ENCODE results near the gene FAM221A.
"Not testable (repeated sequence)": the region's sequence is repeated elsewhere in the genome, so short reads cannot be mapped to it uniquely, and the experiment has no call there.

Gene FAM221A

DNA sequence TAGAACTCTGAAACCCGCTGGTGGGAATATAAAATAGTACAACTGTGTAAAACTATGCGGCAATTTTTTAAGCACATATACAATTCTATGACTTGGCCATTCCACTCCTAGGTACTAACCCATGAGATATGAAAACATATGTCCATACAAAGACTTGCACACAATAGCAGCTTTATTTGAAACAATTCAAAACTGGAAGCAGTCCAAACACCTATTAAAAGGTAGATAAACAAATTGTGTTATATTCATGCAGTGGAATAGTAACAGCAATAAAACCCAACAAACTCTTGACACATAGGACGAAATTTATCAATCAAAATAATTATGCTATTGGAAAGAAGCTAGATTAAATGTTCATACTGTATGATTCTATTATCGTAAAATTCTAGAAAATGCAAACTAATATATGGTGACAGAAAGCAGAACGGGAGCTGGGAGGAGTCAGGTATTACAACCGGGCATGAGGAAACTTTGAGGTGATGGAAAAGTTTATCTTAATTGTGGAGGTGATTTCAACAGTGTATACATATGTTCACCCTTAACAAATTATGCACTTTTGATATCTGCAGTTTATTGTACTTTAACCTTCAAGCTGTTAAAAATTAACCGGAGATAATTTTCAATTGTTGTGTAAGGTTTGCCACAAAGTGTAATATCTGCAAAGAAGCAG is 29.2 kb downstream of the FAM221A start:
- no peak for DNase-seq

- DNase-seq: no peak
Observed at GRCh38 chr7:23710000-23710399, 30.0 kb downstream of the FAM221A start, which contains the start of gene STK31. Gene STK31 (plus strand): TSS chr7:23710219. CDS start chr7:23710286, 67 bp downstream.

DNA sequence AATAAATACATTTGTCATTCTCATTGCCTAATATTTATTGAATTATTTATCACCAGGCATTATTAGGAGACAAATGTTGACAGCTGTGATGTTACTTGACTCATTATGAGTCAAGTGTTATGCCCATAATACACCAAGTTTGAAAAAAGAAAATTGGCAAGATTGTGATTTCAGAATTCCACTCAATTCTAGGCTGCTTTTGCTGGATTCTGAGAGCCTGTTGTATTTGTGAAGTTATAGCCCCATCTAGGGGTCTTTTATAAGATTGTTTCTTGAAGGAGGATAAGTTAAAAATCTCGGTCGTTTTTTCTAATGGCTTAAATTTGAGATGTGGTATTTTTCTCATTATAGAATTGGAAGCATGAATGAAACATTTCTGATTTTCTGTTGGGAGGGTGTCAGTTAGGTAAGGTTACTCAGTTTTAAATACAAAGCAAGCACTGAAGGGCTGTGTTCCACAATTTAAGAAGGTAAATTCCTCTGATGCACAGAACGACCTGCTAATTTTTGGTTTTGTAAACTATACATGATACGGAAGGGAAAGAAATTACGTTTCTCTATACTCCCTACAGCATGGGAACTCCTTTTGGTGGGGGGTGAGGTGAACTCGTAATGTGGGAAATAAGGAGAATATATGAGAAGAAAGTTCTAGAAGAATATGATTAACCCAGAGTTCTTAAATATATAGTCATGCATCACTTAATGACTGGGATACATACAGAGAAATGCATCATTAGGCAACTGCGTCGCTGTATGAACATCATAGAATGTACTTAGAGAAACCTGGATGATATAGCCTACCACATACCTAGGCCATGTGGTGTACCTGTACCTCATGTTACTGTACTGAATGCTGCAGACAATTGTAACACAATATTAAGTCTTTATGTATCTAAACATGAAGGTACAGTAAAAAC is 32.6 kb downstream of the FAM221A start:
- no peak for DNase-seq

GRCh38 chr7:23713285-23714149 is 33.5 kb downstream of the FAM221A start:
- DNase-seq: no peak

DNA sequence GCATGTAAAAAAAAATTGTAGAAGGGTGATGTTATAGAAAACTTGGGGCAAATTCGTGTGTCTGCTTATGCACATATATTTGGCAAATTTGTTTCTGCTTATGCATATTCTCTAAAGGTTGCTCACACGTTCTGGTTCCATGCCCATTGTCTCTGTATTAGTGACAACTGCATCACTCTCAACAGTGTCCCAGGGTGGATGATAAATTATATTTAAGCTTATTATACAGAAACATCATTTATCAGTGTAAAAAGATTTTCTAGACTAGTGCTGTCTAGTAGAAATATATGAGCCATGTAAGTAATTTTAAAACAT is 34.1 kb downstream of the FAM221A start:
- no peak for DNase-seq

DNA sequence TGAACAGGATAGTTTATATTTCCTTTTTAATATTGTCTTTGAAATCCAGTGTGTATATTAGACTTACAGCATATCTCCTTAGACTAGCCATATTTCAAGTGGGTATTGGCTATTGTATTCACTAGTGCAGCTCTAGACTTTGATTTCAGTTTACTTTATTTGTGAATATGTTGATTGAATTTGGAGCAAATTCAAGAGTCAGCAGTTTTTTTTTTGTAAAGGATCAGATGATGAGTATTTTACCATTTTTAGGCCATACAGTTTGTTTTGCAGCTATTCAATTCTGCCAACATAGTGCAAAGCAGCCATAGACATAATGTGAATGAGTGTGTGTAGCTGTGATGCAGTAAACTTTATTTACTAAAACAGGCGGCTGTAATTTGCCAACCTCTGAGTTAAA is 34.6 kb downstream of the FAM221A start:
- no peak for DNase-seq

DNA sequence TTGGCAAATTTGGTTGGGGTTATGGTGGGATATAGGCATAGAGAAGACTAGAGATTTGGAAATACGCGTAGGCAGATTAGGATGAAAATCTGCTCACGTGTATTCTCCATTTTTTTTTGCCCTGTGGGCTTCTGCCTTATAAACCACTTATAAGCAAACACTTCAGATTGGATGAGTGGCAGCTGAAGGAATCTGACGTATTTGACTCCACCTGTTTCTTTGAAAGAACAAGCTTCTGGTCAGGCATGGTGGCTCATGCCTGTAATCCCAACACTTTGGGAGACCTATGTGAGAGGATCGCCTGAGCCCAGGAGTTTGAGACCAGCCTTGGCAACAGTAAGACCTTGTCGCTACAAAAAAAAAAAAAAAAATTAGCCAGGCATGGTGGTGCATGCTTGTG is 35.1 kb downstream of the FAM221A start:
- DNase-seq: no peak

GRCh38 chr7:23717788-23718187 is 37.8 kb downstream of the FAM221A start:
- no peak for DNase-seq

DNA sequence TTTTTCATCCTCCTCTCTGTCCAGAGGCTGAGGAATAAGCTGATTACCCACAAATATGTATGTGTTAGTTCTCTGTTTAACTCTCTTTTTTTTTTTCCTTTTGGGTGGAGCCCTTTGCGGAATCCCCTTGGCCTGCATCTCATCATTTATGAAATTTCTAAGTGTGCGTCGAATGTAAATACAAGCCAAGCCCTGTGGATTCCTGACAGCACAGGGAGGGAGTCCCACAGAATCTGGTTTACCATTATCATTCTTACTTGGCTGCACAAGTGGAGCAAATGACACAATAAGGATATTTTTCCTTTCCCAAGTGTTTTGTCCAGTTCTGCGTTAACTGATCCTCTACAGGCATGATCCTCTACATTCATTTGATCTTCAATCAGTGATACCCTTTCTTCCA is 41.5 kb downstream of the FAM221A start:
- DNase-seq: no peak

DNA sequence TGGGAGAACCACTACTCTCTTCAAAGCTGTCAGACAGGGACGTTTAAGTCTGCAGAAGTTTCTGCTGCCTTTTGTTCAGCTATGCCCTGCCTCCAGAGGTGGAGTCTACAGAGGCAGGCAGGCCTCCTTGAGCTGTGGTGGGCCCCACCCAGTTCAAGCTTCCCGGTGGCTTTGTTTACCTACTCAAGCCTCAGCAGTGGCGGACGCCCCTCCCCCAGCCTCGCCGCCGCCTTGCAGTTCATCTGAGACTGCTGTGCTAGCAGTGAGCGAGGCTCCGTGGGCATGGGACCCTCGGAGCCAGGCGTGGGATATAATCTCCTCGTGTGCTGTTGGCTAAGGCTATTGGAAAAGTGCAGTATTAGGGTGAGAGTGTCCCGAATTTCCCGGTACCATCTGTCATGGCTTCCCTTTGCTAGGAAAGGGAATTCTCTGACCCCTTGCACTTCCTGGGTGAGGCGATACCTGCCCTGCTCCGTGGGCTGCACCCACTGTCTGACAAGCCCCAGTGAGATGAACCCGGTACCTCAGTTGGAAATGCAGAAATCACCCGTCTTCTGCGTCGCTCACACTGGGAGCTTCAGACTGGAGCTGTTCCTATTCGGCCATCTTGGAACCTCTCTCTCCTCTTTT is 42.7 kb downstream of the FAM221A start:
- not testable (repeated sequence) for DNase-seq

DNA sequence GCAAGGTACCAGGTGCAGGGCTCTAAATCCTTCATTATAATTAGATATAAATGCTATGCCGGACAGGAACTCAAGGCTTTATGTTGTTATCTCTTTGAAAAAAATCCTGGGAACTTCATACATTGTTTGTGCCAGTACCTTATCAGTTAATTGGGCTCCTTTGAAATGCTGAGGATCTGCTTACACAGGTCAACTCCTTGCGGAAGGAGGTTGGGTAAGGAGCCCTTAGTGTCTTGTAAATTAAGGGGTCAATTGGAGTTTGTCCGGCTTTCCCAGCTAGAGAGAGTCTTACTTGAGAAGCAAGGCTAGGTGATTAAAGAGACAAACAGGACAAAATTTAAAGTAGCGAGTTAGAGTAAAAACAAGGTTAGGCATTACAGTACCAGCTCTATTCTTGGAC is 44.1 kb downstream of the FAM221A start:
- not testable (repeated sequence) for DNase-seq

- no peak for DNase-seq
Observed at GRCh38 chr7:23742051-23742450, 62.1 kb downstream of the FAM221A start.

- DNase-seq: no peak
Observed at GRCh38 chr7:23743226-23743625, 63.2 kb downstream of the FAM221A start.

- no peak for DNase-seq
Observed at GRCh38 chr7:23746629-23747028, 66.6 kb downstream of the FAM221A start.

DNA sequence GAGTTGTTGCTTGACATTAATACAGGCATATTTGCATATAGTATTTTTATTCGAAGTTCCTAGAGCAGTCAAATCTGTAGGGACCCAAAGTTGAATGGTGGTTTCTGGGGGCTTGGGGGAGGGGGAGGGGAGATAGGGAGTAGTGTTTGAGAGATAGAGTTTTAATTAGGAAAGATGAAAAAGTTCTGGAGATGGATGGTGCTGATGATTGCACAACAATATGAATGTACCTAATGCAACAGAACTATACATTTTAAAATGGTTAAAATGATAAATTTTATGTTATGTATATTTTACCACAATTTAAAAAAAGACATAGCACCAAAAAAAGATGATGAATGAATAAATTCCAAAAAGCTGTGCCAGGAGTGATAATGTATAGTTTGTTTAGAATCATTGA is 71.9 kb downstream of the FAM221A start:
- no peak for DNase-seq
